DOHH2 (cell line): ENCODE data around the gene DYNC2H1.

ENCODE experiments used
- H3F3A ChIP-seq: fragments of 200-600 bp; sonication (generic), shearing (Covaris generic); 2 replicates; pipeline ENCODE4 v1.6.0; 2016; ENCODE audit warnings: antibody characterized with exemption, mild to moderate bottlenecking; ENCODE audit not compliant: control insufficient read depth, insufficient read depth
- H3K27ac ChIP-seq: fragments of 200-600 bp; sonication (generic); 2 replicates; pipeline ENCODE4 v1.5.1; 2014; ENCODE audit warnings: low read depth, mild to moderate bottlenecking, low read length, moderate library complexity
- H3K27me3 ChIP-seq: fragments of 200-600 bp; sonication (generic); 2 replicates; pipeline ENCODE4 v1.6.1; 2014; ENCODE audit warnings: mild to moderate bottlenecking, low read length, mixed read lengths; ENCODE audit not compliant: control insufficient read depth
- H3K36me3 ChIP-seq: fragments of 200-600 bp; sonication (generic); 2 replicates; pipeline ENCODE4 v1.6.1; 2014; ENCODE audit warnings: mild to moderate bottlenecking, low read length, moderate library complexity, mixed read lengths; ENCODE audit not compliant: control insufficient read depth
- H3K4me1 ChIP-seq: fragments of 200-600 bp; sonication (generic); 2 replicates; pipeline ENCODE4 v1.6.1; 2014; ENCODE audit warnings: mild to moderate bottlenecking, low read length, mixed read lengths; ENCODE audit not compliant: control insufficient read depth
- H3K4me2 ChIP-seq: fragments of 200-600 bp; sonication (generic); 2 replicates; pipeline ENCODE4 v1.6.0; 2014; ENCODE audit warnings: mild to moderate bottlenecking, low read length, moderate library complexity
- H3K4me3 ChIP-seq: fragments of 200-600 bp; sonication (generic); 2 replicates; pipeline ENCODE4 v1.5.1; 2014; ENCODE audit warnings: mild to moderate bottlenecking, low read length, mixed read lengths
- H3K79me2 ChIP-seq: fragments of 200-600 bp; sonication (generic); 2 replicates; pipeline ENCODE4 v1.6.1; 2014; ENCODE audit warnings: mild to moderate bottlenecking, low read length, mixed read lengths; ENCODE audit not compliant: control insufficient read depth
- H3K9me2 ChIP-seq: fragments of 200-600 bp; sonication (generic); replicated peaks from 2 replicates; pipeline ENCODE4 v1.6.1; 2014; ENCODE audit warnings: mild to moderate bottlenecking, low read length, mixed read lengths; ENCODE audit not compliant: control insufficient read depth
- H3K9me3 ChIP-seq: fragments of 200-600 bp; sonication (generic); 2 replicates; pipeline ENCODE4 v1.6.1; 2014; ENCODE audit warnings: antibody characterized with exemption, low read length, mixed read lengths; ENCODE audit not compliant: control insufficient read depth, insufficient read depth
- H4K20me1 ChIP-seq: fragments of 200-600 bp; sonication (generic); 2 replicates; pipeline ENCODE4 v1.6.0; 2014; ENCODE audit warnings: low read depth, mild to moderate bottlenecking, antibody characterized with exemption, low read length, moderate library complexity; ENCODE audit not compliant: control insufficient read depth, insufficient read depth
- EZH2phosphoT487 ChIP-seq: fragments of 200-600 bp; sonication (generic); IDR thresholded peaks from 2 replicates; pipeline ENCODE4 v1.6.1; 2017; ENCODE audit warnings: borderline replicate concordance, mild to moderate bottlenecking, antibody characterized with exemption, low read length, moderate library complexity, mixed read lengths
- TF ChIP-seq, protein P1 (sequence below): fragments of 200-600 bp; sonication (generic); IDR thresholded peaks from one replicate; pipeline ENCODE4 v1.5.1; 2014; ENCODE audit warnings: antibody characterized with exemption, mild to moderate bottlenecking, low read depth, low read length; ENCODE audit not compliant: poor library complexity, severe bottlenecking

The DYNC2H1 gene

DNA sequence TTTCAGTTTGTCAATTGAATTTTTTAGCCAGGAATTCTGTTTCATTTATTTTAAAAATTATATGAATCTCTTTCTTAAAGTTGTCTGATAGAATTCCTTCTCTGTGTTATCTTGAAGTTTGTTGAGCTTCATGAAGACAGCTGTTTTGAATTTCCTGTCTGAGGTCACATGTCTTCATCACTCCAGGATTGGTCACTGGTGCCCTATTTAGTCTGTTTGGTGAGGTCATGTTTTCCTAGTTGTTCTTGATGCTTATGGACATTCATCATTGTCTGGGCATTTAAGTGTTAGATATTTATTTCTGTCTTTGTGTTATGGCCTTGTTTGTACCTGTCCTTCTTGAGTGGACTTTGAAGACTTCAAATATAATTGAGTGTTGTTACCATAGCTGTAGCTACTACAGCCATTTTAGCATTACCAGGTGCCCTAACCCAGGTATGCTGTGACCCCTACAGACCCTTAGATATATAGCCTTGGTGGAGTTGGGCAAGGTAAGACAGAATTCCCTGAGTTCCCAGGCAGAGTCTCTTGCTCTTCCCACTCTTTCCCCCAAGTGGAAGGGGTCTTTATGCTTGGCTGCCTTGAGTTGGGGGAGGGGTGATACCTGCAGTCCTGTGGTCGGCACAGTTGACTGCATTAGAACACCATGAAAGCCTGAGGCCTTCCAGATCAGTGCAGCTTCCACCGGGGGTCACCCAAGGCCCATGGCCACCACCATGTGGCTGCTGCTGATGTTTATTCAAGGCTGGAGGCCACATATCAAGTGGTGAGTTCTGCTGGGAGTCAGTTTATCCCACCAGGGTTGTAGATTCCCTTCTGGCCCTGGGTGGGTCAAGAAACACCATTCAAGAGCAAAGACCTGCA lies 229.6 kb downstream of the DYNC2H1 start:
- Histone ChIP-seq H4K20me1 (no peaks in the 10 kb centered on the region), H3K9me2 (no peaks in the 10 kb centered on the region), H3K9me3 (no peaks in the 10 kb centered on the region), H3K27me3 (no peaks in the 10 kb centered on the region), H3F3A (no peaks in the 10 kb centered on the region), H3K36me3 (no peaks in the 10 kb centered on the region), H3K4me1 (no peaks in the 10 kb centered on the region), H3K79me2 (no peaks in the 10 kb centered on the region), H3K4me3 (no peak overlapping the region), H3K4me2 (no peak overlapping the region), H3K27ac (no peak overlapping the region)
- TF ChIP-seq, protein P1, sequence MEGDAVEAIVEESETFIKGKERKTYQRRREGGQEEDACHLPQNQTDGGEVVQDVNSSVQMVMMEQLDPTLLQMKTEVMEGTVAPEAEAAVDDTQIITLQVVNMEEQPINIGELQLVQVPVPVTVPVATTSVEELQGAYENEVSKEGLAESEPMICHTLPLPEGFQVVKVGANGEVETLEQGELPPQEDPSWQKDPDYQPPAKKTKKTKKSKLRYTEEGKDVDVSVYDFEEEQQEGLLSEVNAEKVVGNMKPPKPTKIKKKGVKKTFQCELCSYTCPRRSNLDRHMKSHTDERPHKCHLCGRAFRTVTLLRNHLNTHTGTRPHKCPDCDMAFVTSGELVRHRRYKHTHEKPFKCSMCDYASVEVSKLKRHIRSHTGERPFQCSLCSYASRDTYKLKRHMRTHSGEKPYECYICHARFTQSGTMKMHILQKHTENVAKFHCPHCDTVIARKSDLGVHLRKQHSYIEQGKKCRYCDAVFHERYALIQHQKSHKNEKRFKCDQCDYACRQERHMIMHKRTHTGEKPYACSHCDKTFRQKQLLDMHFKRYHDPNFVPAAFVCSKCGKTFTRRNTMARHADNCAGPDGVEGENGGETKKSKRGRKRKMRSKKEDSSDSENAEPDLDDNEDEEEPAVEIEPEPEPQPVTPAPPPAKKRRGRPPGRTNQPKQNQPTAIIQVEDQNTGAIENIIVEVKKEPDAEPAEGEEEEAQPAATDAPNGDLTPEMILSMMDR = no peak
- no peak for TF ChIP-seq EZH2phosphoT487

GRCh38 chr11:103339485-103339857 lies 230.2 kb downstream of the DYNC2H1 start:
- Histone ChIP-seq H3K4me2 (no peak overlapping the region), H3K79me2 (no peaks in the 10 kb centered on the region), H3K36me3 (no peaks in the 10 kb centered on the region), H3K27me3 (no peaks in the 10 kb centered on the region), H3K4me3 (no peak overlapping the region), H3K9me2 (no peaks in the 10 kb centered on the region), H3F3A (no peaks in the 10 kb centered on the region), H3K4me1 (no peaks in the 10 kb centered on the region), H4K20me1 (no peaks in the 10 kb centered on the region), H3K27ac (no peak overlapping the region), H3K9me3 (no peaks in the 10 kb centered on the region)
- no peak for TF ChIP-seq EZH2phosphoT487
- TF ChIP-seq, protein P1 = no peak

- Histone ChIP-seq H3K9me2 (no peaks in the 10 kb centered on the region), H4K20me1 (no peaks in the 10 kb centered on the region), H3K9me3 (no peaks in the 10 kb centered on the region), H3K27ac (no peak overlapping the region), H3K27me3 (no peaks in the 10 kb centered on the region), H3K4me3 (no peak overlapping the region), H3K79me2 (no peaks in the 10 kb centered on the region), H3K4me1 (no peaks in the 10 kb centered on the region), H3K4me2 (no peak overlapping the region), H3F3A (no peaks in the 10 kb centered on the region), H3K36me3 (no peaks in the 10 kb centered on the region)
- no peak for TF ChIP-seq EZH2phosphoT487
- TF ChIP-seq, protein P1 = no peak
These were observed 231.7 kb downstream of the DYNC2H1 start for GRCh38 chr11:103340956-103341355.
